Measurements from ENCODE around the gene HSFX3.

GRCh38 chrX:149512225-149512885 lies 37.4 kb downstream of the HSFX3 start:
- TF ChIP-seq POLR2A (IDR thresholded peaks at IDR 0.05) (no peak), CTCF (IDR thresholded peaks at IDR 0.05) (peak in 3 of 4 experiments; percentile 26 to 63 (median 33)), POLR2AphosphoS5 (IDR thresholded peaks at IDR 0.05) (peak; percentile 50)
